Natural killer cell treated with Interleukin-12 subunit alpha and Interleukin-12 subunit beta and Interleukin-15 and Interleukin-18, amount 100 ng/mL, for 72 hours (primary cell): ENCODE measurements around the gene THAP12. TPM values are rescaled to one million over a fixed set of nuclear protein-coding genes. Genes with fewer than 3 reads are reported as not detected.

Experiments used
- ATAC-seq, 2 donors: fragments of 150-1000 bp; cut with Tn5 transposase in 1 of 2; sonication (Bioruptor Pico), chemical (Tn5 transposase) in 1 of 2; 2 replicates each; pipeline ENCODE4 v1.10.0; 2021
- DNase-seq: peaks from one replicate; pipeline ENCODE4 v3.0.0; 2022; ENCODE audit warnings: low spot score
- H3K27ac Mint-ChIP-seq, 2 donors: 1 replicate in 1 of 2; 2 replicates in 1 of 2; pipeline ENCODE4 v1.8.0; 2022; ENCODE audit warnings: mixed read lengths in 2 of 2, mild to moderate bottlenecking in 1 of 2, moderate library complexity in 1 of 2
- H3K27me3 Mint-ChIP-seq, 2 donors: 1 replicate in 1 of 2; 2 replicates in 1 of 2; pipeline ENCODE4 v1.8.0; 2022; ENCODE audit warnings: mixed read lengths in 2 of 2
- H3K36me3 Mint-ChIP-seq: one replicate; pipeline ENCODE4 v1.8.0; 2022; ENCODE audit warnings: mixed read lengths
- H3K4me1 Mint-ChIP-seq, 2 donors: 1 replicate in 1 of 2; 2 replicates in 1 of 2; pipeline ENCODE4 v1.8.0; 2022; ENCODE audit warnings: low read depth in 2 of 2, mixed read lengths in 2 of 2, mild to moderate bottlenecking in 1 of 2
- H3K4me3 Mint-ChIP-seq: one replicate; pipeline ENCODE4 v1.8.0; 2022; ENCODE audit warnings: mixed read lengths
- H3K9me3 Mint-ChIP-seq: 2 replicates; pipeline ENCODE4 v1.8.0; 2022; ENCODE audit warnings: mixed read lengths
- total RNA-seq, 2 donors: library from RNA; stranded (reverse); gene quantifications; one replicate each; pipeline ENCODE4 v1.2.3, GENCODE V29; 2022

THAP12 gene
- total RNA-seq, 2 donors from 2014 or later: 43.8 to 49.7 TPM

DNA sequence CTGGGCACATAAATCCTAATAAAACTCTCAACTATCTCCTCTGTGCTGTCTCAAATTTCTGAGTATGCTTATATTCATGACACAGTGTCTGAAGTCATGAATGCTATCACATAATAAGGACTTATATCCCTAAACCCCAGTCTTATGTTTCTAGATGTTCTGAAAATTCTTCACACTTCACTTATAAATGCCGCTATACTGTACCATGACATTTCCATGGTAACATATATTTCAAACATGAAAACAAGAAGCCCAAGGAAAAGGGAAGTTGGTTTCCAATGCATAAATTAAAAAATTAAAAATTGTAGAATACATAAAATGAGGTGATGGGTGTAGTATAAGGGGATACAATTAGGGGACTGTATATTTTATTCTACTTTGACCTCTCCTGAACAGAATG, 11.9 kb upstream of the THAP12 start:
- Mint-ChIP-seq H3K36me3 (no peaks in the 10 kb centered on the region), H3K4me3 (no peak overlapping the region), H3K27ac (no peak overlapping the region), H3K4me1 (no peaks in the 10 kb centered on the region), H3K27me3 (peaks cover 0 to 2% of the 10 kb centered on the region in 2 donors), H3K9me3 (no peaks in the 10 kb centered on the region)
- DNase-seq: no peak
- ATAC-seq: no peak

GRCh38 chr11:76391811-76392475, 11.0 kb upstream of the THAP12 start:
- Mint-ChIP-seq H3K36me3 (no peaks in the 10 kb centered on the region), H3K4me3 (no peak overlapping the region), H3K27ac (no peak overlapping the region), H3K4me1 (no peaks in the 10 kb centered on the region), H3K9me3 (no peaks in the 10 kb centered on the region), H3K27me3 (peaks cover 0 to 2% of the 10 kb centered on the region in 2 donors)
- DNase-seq (no peak), ATAC-seq (no peak)

- DNase-seq (no peak), ATAC-seq (no peak)
- H3K27me3 Mint-ChIP-seq: peaks cover 0 to 2% of the 10 kb centered on the region in 2 donors
- no peak overlapping the region for H3K27ac Mint-ChIP-seq
- no peaks in the 10 kb centered on the region for H3K4me1 Mint-ChIP-seq
- H3K9me3 Mint-ChIP-seq: no peaks in the 10 kb centered on the region
- no peak overlapping the region for H3K4me3 Mint-ChIP-seq
- H3K36me3 Mint-ChIP-seq: no peaks in the 10 kb centered on the region
These were observed 10.1 kb upstream of the THAP12 start for GRCh38 chr11:76391021-76391420.

GRCh38 chr11:76388408-76388807, 7.5 kb upstream of the THAP12 start:
- Mint-ChIP-seq H3K36me3 (peaks cover 4% of the 10 kb centered on the region), H3K4me1 (peaks cover 0 to 4% of the 10 kb centered on the region in 2 donors), H3K27me3 (peaks cover 0 to 2% of the 10 kb centered on the region in 2 donors), H3K27ac (no peak overlapping the region), H3K9me3 (no peaks in the 10 kb centered on the region), H3K4me3 (no peak overlapping the region)
- DNase-seq (no peak), ATAC-seq (no peak)

DNA sequence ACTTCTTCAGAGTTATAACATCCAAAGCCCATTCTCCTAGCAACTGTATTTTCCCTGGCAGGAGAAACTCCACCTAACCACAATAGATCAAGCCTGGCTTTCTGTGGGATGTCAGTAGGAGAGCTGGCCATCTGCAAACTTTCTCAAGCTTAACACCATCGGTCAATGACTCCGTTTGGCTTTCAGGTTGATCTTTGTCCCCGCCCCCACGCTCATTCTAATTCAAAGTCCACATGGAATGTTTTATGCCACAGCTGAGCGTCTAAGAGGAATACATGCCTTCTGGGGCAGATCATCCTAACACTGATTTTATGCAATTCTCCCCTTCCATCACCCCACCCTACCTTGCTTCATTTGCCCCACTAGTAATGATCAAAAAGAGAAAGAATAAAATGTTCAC, 5.0 kb upstream of the THAP12 start:
- Mint-ChIP-seq H3K4me1 (peaks cover 18 to 20% of the 10 kb centered on the region in 2 donors), H3K9me3 (no peaks in the 10 kb centered on the region), H3K27me3 (no peaks in the 10 kb centered on the region), H3K4me3 (no peak overlapping the region), H3K27ac (no peak overlapping the region), H3K36me3 (peaks cover 4% of the 10 kb centered on the region)
- DNase-seq (no peak), ATAC-seq (no peak)

DNA sequence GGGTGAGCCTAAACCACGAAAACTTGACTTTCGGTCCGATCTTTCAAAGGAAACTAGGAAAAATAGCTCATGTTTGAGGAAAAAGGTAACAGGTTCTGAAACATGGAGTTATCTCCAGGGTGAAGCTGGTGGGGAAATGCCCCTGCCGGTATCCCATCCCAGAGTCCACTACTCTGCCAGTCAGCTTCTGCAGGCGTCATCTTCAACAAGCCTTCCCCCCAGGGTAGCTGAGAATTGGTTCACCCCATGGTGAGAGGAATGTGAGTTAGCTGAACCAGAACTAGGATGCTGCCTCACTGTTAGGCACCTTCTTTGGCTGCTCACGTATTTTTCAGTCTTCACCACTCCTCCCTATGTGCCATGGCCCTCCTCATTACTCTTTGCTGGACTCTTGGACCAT, 1.3 kb upstream of the THAP12 start:
- no peaks in the 10 kb centered on the region for H3K9me3 Mint-ChIP-seq
- DNase-seq (no peak), ATAC-seq (no peak)
- H3K4me3 Mint-ChIP-seq: peak overlapping the region; percentile 96
- H3K36me3 Mint-ChIP-seq: peaks cover 4% of the 10 kb centered on the region
- peaks cover 38 to 47% of the 10 kb centered on the region in 2 donors for H3K4me1 Mint-ChIP-seq
- no peaks in the 10 kb centered on the region for H3K27me3 Mint-ChIP-seq
- H3K27ac Mint-ChIP-seq: peak overlapping the region; percentile 71 to 89

- Mint-ChIP-seq H3K4me3 (peak overlapping the region; percentile 97), H3K27ac (peak overlapping the region; percentile 89 to 90), H3K27me3 (no peaks in the 10 kb centered on the region), H3K9me3 (no peaks in the 10 kb centered on the region), H3K4me1 (peaks cover 48 to 59% of the 10 kb centered on the region in 2 donors), H3K36me3 (peaks cover 1% of the 10 kb centered on the region)
- DNase-seq (peak; percentile 86), ATAC-seq (peak; percentile 58 to 66)
These were observed 564 bp downstream of the THAP12 start for GRCh38 chr11:76380159-76380976.

GRCh38 chr11:76379807-76380158, 1.1 kb downstream of the THAP12 start:
- no peaks in the 10 kb centered on the region for H3K9me3 Mint-ChIP-seq

GRCh38 chr11:76376746-76377558, 4.0 kb downstream of the THAP12 start:
- H3K36me3 Mint-ChIP-seq: no peaks in the 10 kb centered on the region
- H3K9me3 Mint-ChIP-seq: no peaks in the 10 kb centered on the region
- ATAC-seq: no peak
- H3K4me1 Mint-ChIP-seq: peaks cover 42 to 62% of the 10 kb centered on the region in 2 donors
- H3K27ac Mint-ChIP-seq: peak overlapping the region in 1 of 2 donors; percentile 64
- no peaks in the 10 kb centered on the region for H3K27me3 Mint-ChIP-seq
- no peak for DNase-seq
- H3K4me3 Mint-ChIP-seq: peak overlapping the region; percentile 70

More at GRCh38 chr11:76379807-76380158, 1.1 kb downstream of the THAP12 start:
- ATAC-seq (no peak), DNase-seq (no peak)
- no peaks in the 10 kb centered on the region for H3K36me3 Mint-ChIP-seq
- H3K4me3 Mint-ChIP-seq: peak overlapping the region; percentile 97
- H3K27me3 Mint-ChIP-seq: no peaks in the 10 kb centered on the region
- peak overlapping the region; percentile 89 to 90 for H3K27ac Mint-ChIP-seq
- H3K4me1 Mint-ChIP-seq: peaks cover 50 to 61% of the 10 kb centered on the region in 2 donors

- Mint-ChIP-seq H3K4me1 (peaks cover 34 to 47% of the 10 kb centered on the region in 2 donors), H3K4me3 (peak overlapping the region; percentile 28), H3K9me3 (no peaks in the 10 kb centered on the region), H3K36me3 (no peaks in the 10 kb centered on the region), H3K27me3 (no peaks in the 10 kb centered on the region), H3K27ac (peak overlapping the region; percentile 4 to 36)
- peak; percentile 85 to 93 for ATAC-seq
- DNase-seq: no peak
These were observed 9.8 kb downstream of the THAP12 start for GRCh38 chr11:76371170-76371569.

DNA sequence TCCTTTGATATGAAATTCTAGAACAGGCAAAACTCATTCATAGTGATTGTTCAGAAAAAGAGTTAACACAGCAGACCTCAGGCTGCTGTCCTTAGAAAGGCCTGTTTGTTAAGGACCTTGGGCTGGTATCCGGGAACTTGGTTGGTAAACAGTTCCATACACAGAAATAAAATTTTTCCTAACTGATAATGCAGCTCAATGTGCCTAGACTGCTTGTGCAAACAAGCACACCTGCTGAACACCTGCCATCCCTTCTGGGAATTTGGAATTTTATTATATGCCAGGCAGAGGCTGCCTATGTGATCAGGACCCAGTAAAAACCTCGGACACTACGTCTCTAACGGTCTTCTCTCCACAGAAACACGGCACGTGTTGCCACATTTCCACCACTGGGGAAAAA, 11.5 kb downstream of the THAP12 start:
- Mint-ChIP-seq H3K36me3 (no peaks in the 10 kb centered on the region), H3K27me3 (no peaks in the 10 kb centered on the region), H3K9me3 (no peaks in the 10 kb centered on the region), H3K4me1 (peaks cover 29 to 42% of the 10 kb centered on the region in 2 donors), H3K4me3 (no peak overlapping the region), H3K27ac (no peak overlapping the region)
- ATAC-seq (no peak), DNase-seq (no peak)

GRCh38 chr11:76368490-76368889, 12.4 kb downstream of the THAP12 start:
- H3K4me1 Mint-ChIP-seq: peaks cover 29 to 37% of the 10 kb centered on the region in 2 donors
- H3K4me3 Mint-ChIP-seq: no peak overlapping the region
- no peaks in the 10 kb centered on the region for H3K9me3 Mint-ChIP-seq
- H3K36me3 Mint-ChIP-seq: no peaks in the 10 kb centered on the region
- no peak for ATAC-seq
- H3K27me3 Mint-ChIP-seq: no peaks in the 10 kb centered on the region
- no peak for DNase-seq
- H3K27ac Mint-ChIP-seq: no peak overlapping the region

DNA sequence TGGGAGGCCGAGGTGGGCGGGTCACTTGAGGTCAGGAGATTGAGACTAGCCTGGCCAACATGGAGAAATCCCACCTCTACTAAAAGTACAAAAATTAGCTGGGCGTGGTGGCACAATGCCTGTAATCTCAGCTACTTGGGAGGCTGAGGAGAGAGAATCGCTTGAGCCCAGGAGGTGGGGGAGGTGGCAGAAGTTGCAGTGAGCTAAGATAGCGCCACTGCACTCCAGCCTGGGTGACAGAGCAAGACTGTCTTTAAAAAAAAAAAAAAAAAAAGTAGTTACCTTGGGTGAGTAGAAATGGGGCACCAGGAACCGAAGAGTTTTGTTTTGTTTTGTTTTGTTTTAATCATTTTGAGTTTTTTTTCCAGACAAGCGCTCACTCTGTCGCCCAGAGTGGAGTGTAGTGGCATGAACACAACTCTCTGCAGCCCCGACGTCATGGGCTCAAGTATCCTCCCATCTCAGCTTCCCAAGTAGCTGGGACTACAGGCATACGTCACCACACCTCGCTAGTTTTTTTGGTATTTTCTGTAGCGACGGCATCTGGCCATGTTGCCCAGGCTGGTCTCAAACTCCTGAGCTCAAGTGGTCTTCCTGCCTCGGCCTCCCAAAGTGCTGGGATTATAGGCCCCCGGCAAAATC, 15.8 kb downstream of the THAP12 start:
- ATAC-seq: no peak
- Mint-ChIP-seq H3K27ac (peak overlapping the region in 1 of 2 donors; percentile 1), H3K4me3 (no peak overlapping the region), H3K4me1 (peaks cover 28 to 44% of the 10 kb centered on the region in 2 donors), H3K9me3 (no peaks in the 10 kb centered on the region), H3K36me3 (no peaks in the 10 kb centered on the region), H3K27me3 (no peaks in the 10 kb centered on the region)
- no peak for DNase-seq
